Fibroblast of upper back skin (primary cell): ENCODE measurements around the gene EBPL.

ENCODE experiments used
- DNase-seq: peaks from one replicate; pipeline ENCODE4 v3.0.0-alpha.2; 2013

EBPL gene

DNA sequence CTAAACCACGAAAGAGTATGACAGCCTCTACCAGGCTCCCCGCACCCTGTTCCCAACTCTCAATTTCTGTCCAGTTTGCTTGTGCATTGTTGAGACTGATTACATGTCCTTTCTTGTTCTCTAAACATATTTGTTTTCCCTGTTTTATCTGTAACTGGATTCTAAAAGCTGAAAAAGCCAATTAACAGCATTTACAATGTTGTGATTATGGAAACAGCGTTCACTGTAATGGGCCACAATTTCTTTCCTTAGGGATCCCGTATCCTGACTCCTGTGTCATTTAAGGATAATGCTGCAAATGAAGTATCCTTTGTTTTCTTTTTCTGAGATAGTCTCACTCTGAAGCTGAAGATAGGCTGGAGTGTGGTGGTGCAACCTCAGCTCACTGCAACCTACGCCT is 20.5 kb downstream of the EBPL start:
- DNase-seq: no peak

DNA sequence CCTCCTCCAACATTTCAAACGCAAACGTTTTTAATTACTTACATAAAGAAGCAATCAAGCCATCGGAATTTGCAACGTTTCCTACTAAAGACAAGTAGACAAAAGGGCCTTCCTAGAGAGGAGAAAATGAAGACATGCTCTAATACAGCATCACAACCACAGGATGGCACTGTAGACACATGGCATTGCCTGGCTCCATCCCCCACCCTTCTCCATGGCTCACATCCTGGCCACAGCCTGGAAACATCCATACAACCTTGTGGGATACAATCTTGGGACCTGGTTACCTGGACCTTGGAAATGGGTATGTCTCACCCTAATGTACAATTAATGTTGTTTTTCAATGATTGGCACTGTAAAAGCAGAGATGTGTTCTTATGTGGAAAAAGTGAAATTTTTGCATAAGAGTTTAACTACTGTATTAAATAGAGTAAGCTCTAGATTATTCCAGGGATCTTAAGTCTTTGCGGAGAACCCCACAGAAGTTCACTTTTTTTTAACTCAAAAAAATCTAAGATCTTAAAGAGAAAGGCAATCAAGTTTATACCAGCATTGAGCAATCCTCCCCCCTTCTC is 21.5 kb downstream of the EBPL start:
- DNase-seq: peak; percentile 63

DNA sequence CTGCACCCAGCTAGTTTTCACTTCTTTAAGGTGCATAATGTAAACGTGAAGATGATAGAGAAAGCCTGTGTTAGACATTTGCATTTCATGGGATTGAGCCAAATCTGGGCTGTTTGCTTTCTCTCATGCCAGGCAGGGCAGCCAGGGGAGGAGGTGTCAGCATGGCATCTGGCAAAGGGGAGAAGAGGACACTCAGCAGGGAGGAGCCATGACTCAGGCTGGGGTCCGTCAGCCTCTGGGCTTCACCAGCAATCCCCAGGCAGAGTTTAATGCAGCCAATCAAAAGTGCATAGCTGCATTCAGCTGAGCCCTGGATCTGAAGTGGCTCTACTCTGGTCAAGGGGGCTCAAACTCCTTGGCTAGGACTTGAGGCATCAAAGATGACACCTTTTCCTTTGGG is 23.5 kb downstream of the EBPL start:
- no peak for DNase-seq

DNA sequence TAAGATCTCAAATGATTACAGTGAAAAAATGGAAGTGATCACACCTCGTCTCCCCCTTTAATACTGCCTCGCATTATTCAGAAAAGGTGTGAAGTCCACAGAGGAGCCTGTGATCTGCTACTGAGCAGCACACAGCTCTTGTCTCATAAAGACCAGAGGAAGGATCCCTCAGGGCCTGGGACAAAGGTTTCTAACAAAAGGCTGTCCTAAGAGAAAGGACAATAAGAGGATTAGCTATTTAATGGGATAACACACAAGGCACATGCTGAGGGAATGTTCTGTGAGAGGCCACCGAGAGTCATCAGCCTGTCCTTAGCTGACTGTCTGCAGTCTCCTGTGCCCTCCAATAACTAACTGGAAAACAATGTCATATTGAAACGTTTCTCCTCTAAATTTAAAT is 26.7 kb downstream of the EBPL start:
- no peak for DNase-seq

GRCh38 chr13:49657241-49657641 is 34.0 kb downstream of the EBPL start:
- DNase-seq: no peak

GRCh38 chr13:49655906-49656305 is 35.4 kb downstream of the EBPL start:
- DNase-seq: peak; percentile 56

GRCh38 chr13:49654011-49654410 is 37.3 kb downstream of the EBPL start:
- no peak for DNase-seq

DNA sequence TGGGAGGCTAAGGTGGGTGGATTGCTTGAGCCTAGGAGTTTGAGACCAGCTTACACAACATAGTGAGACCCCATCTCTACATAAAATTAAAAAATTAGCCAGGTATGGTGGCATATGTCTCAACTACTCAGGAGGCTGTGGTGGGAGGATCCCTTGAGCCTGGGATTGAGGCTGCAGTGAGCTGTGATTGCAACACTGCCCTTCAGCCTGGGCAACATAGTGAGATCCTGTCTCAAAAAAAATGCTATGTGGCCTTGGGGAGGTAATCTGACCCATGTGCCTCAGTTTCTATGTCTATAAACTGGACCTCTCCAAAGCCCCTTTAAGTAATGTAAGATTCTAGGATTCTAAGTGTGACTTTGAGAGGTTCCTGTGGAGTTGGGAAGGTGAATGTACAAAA is 37.8 kb downstream of the EBPL start:
- no peak for DNase-seq

DNA sequence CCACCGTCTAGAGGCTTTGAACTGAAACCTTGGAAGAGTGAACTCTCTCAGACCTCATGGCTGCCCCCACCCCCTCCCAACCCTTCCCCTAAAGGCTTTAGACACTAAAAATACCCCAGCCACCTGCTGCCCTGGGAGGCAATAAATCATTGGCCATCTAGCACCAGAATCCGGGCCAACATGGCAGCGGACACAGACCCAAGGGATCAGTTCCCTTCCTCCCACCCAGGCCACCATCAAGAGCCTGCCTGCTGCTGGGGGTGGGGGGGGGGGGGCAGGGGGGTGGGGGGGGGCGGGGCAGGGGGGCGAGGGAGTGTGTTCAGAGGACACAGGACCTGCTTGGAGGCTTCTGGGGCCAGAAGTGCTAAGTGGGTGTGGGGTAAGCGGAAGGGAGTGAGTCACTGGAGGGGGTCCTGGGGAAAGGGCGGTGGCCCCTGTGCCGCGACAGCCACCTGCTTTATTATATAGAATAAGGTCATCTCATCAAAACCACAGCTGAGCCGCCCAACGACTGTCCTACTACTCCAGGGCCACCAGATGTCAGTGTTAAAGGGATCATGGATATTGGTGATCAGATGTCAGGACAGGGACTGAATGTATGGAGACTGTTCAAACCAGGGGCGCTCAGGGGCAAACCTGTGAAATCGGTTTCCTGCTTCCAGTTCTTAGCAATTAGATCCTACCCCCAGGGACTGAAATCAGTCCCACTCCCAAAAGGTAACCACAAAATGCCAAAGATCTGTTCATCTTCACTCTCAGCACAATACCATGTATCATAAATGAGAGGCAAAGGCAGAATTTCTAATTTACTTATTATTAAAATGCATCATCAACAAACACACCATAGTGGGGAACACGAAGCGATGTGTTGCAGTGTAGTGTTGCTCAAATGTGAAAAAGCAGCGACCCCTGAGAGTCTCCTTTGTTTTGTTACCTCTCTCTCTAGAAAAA is 38.7 kb downstream of the EBPL start:
- peak; percentile 45 for DNase-seq

DNA sequence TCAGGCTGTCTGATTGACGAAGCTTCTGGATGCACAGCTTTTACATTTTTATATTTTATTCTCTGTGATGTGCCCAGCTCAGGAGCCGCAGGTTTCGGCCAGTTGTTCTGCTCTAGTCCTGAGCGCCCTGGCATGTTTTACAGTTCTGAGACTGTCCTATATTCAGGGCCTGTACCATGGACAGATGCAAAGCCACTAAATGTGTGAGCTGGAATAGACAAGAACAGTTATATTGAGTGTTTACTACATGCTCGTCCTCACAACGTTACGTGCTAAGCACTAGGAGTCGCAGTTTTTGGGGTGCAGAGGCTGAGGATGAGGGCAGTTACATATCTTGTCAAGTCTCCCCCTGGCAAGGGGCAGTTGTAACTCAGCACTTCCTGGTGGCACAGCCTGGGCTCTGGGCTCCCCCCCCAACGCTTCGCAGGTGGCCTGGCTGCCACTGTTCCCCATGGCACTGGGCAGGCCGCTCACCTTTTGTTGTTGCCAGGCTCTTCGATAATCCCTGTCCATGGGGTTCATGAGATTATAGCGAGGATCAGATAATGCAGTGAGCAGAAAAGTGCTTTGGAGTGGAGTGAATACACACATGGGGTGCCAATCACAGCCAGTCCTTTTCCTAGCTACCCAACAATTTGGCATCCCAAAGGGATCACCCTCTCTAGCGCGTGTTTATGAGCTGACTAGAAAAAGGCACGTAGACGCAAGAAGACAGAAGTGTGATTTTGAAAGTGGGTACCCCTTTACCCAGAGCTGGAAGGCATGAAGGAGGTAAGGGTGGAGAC is 39.5 kb downstream of the EBPL start:
- no peak for DNase-seq

DNA sequence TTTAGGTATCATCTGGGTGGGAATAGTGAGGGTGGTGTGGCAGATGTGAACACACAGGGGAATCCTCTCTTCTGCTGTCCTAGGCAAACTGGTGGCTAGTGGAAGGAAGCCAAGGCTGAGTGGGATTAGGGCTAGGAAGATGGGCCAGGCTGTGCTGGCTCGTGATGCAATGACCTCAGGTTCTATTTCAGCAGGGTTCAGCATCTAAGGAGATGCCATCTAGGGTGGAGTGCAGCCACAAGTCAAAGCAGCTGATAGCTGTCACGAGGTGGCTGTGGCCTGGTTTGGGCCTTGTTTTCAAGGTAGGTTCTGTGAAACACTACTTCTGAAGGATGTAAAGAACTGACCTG is 41.3 kb downstream of the EBPL start:
- DNase-seq: no peak

GRCh38 chr13:49649244-49649962 is 41.9 kb downstream of the EBPL start:
- peak; percentile 49 for DNase-seq

- DNase-seq: no peak
These were observed 44.6 kb downstream of the EBPL start for GRCh38 chr13:49646688-49647087.

DNA sequence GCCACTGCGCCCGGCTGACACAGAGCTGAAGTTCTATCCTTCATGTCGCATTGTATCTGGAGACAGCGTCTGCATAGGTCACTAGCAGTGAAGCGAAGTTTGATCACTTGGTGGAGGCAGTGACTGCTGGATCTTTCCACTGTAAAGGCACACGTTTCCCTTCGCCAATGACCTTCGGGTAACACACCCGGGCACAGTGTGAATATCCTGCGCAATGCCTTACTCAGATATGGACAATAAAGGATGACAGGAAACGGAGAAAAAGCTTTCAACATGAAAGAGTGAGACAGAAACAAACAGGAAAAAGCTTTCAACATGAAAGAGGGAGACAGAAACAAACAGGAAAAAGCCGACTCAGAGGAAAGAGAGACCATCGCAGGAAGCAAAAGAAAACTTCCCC is 45.8 kb downstream of the EBPL start:
- no peak for DNase-seq

DNA sequence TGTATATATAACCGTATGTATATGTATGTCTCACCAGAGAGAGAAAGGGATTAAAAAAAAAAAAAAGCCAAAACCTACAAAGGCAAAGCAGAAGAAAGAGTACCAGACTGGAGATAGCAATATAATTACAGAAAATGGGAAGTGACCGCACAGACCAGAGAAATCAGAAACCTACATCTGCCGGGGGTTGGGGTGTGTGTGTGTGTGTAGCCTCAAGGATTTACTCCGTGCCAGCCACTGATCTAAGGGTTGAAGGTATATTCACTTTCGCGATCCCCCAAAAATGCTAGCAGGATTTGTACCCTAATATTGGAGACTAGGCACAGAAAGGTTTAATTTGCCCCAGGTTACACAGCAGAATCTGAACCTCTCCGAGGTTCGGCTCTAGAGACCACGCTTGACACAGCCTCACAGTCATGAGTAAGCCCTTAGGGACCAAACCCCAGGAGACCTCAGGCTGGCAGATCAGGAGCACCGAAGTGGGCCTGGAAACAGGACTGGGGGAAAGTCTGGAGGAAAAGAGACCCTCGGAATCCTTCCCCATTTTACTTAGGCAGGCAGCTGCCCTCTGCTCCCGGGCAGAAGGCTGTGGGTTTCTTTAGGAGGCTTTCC is 48.1 kb downstream of the EBPL start:
- no peak for DNase-seq

DNA sequence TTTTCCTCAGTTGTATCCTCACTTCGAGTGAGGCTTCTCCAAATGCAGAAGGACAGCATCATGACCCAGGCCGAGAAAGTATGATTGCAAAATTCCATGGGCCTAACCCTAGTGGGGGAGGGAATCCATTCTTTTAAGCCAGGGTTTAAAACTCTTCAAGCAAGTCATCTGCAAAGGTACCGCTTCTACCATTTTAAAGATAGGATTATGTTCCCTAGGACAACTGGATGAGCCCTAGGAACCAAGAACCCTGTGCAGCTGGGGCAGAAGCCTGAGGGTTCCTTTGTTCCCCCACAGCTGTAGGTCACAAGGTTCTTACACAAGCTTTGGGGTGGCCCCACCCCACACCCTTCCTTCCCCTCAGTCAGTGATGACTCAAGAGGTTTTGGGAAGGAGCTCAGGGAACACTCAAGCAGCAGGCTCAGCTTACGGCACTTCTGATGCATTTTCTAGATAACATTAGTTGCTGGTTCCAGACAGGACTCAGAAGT is 49.4 kb downstream of the EBPL start:
- peak; percentile 50 for DNase-seq

GRCh38 chr13:49638744-49639072 is 52.6 kb downstream of the EBPL start:
- DNase-seq: no peak

GRCh38 chr13:49638030-49638743 is 53.1 kb downstream of the EBPL start:
- DNase-seq: no peak

- DNase-seq: no peak
These were observed 54.6 kb downstream of the EBPL start for GRCh38 chr13:49636705-49637104.

DNA sequence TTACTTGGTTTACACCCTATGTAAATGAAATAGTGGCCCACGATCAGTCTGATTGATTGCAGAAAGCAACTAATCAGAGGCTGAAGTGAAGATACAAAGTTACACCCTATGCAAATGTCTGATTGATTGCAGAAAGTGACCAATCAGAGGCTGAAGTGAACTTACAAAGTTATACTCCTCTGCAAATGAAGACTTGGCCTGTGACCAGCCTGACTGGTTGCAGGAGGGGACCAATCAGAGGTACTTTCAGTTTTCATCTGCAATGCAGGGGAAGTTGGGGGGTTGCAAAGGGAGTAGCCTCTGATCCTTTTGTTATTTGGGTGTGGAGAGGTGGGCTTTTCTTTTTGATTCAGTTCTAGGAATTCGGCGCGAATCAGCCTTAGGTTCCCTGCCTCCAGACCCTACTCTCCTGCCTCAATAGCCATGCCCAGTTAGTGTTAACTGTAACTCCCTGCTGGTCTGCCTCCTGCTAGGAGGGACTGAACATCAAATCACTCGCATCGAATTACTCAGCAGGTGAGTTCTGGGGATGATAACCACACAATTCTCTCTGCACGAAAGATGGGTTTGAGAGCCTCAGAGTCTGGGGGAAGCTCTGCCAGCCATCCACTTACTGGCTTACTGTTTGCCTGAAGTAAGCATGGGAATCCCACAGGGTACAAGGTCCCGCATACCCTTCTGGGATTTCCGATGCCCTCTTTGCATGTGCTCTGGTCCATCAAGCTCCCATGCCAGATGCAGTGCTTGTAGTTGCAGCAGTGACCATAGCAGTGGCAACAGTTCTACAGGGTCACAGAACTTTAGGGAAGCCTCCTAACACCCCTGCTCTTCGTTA is 55.5 kb downstream of the EBPL start:
- peak; percentile 68 for DNase-seq

GRCh38 chr13:49633710-49634109 is 57.6 kb downstream of the EBPL start:
- DNase-seq: no peak
